ENCODE results near the gene PAAF1. TPM values are rescaled to one million over a fixed set of nuclear protein-coding genes. Genes with fewer than 3 reads are reported as not detected.

The PAAF1 gene, protein sequence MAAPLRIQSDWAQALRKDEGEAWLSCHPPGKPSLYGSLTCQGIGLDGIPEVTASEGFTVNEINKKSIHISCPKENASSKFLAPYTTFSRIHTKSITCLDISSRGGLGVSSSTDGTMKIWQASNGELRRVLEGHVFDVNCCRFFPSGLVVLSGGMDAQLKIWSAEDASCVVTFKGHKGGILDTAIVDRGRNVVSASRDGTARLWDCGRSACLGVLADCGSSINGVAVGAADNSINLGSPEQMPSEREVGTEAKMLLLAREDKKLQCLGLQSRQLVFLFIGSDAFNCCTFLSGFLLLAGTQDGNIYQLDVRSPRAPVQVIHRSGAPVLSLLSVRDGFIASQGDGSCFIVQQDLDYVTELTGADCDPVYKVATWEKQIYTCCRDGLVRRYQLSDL
- total RNA-seq, result 9.7 and 12.7 TPM in 2 replicates

DNA sequence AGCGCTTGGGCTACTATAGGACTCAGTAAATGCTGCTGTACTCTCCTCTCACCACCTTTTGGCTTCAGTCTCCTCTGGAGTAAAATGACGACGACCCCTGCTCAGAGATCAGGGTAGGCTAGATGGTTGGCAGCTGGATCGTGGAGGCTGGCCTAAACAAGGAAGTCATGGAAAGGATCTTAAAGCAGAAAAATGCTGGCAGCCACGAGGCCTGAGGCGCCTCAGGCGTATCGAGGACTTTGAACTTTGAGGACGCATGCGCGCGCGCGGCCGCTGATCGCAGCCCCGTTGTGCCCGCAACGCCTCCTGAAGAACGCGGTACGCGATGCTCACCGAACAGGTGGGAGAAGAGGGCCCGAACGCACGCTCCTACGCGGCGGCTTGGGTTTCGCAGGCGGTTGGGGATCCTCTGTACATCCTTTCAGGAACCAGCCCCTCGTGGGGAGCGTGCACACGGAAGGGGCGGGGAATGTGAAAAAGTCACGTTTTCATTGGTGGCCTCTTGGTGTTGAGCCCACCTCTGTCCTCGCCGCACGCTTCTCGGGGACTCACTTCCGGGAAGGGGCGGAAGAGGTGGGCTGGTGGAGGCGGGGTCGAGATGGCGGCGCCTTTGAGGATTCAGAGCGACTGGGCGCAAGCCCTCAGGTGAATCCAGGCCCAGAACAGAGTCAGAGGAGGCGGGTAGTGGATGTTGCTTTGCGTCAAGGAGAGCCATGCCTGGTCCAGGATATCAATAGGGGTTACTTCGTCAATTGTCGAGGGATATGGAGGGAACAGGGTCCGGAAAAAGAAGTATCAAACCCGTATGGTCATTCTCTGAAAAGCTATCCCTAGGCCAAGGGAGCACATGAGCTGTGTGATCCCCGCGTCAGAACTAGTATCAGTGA lies at the start of gene PAAF1, which contains the start of gene COA4:
PAAF1 (plus strand) TSS at position 576 of the 887 bp plus-strand sequence; CDS start at position 599, 23 bp downstream.
COA4 (minus strand) TSS at position 423 of the 887 bp plus-strand sequence. CDS start 3,468 bp downstream, outside the sequence.
- DNase-seq (ENCODE audit: low read depth, low spot score), result peak; percentile 83

GRCh38 chr11:73830261-73830660 lies 46.5 kb upstream of the PAAF1 start:
- no peak for DNase-seq (ENCODE audit: low read depth, low spot score)

DNA sequence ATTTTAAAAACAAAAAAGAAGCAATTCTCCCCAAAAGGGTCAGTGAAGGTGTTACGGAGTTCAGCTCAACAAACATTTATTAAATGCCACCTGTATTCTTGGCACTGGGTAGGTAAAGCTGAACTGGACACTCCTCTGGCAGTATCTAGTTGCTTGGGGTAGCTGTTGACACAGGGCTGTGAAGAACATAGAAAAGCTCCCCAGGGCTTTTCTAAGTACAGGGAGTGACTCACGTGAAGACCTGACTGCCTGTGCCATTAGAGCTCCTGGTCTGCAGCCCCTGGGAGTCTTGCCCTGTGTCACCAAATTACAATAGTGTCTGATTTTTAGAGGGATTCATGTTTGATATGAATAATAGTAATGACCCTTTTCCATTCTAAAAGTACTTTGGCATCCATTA lies 43.7 kb upstream of the PAAF1 start:
- no peak for DNase-seq (ENCODE audit: low read depth, low spot score)

DNA sequence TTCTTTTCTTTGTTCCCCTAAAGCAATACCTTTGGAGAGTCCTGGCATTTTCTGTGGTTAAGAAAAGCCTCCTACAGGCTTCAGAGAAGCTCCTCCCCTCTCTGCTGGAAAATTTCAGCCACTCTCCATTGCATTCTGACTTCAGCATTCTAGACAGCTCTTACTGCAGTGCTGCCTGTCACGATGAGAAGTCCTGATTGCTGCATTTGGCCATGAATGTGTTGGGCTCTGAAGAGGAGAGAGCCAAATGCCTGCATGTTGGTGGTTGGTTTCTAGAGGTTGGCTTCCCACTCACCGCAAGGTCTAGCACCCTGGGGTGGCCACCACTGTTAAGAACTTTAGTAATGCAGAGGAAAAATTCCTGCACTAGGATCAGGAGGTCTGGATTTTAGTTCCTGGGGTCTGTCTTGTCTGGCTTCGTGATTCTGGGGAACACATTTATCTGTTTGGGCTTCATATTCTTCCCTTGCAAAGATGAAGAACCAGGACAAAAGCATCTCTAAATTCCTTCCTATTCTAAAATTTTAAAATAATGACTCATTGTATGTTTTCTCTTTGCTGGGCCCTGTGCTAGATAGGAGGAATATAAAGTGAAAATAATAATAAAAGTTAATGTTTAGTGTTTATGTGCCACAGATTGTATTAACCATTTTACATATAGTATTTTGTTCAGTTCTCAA lies 38.2 kb upstream of the PAAF1 start:
- DNase-seq (ENCODE audit: low read depth, low spot score), result no peak

DNA sequence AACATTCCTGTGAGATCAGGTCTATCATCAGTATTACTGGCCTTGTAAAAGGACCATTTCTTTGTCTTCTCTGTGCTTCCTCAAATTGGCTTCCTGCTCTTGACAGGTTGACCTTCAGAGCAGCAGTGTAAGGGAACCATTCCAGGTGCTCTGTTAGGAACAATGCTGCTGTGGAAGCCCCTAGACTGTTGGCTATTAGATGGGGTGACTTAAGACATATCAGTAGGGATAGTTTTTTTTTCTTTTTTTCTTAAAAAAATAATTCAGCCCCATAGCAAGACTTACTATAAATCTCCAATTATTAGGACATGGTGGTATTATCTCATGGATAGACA lies 37.7 kb upstream of the PAAF1 start:
- no peak for DNase-seq (ENCODE audit: low read depth, low spot score)

- no peak for DNase-seq (ENCODE audit: low read depth, low spot score)
These were observed 25.6 kb upstream of the PAAF1 start for GRCh38 chr11:73851046-73851764.

DNA sequence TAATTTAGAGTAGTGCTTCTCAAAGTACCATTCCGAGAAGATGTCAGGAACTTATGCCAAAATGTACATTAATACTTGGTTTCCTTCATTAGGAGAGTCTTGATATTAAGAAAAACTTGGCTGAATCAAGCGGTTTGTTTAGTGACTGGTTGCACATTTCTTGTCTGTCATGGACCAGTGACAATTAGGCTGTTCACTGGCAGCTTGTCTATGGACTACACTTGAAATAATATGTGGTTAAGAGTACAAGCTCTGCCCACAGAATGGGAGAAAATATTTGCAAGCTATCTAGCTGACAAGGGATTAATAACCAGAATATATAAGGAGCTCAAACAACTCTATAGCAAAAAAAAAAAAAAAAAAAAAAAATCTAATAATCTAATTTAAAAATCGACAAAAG lies 24.8 kb upstream of the PAAF1 start:
- DNase-seq (ENCODE audit: low read depth, low spot score), result no peak

DNA sequence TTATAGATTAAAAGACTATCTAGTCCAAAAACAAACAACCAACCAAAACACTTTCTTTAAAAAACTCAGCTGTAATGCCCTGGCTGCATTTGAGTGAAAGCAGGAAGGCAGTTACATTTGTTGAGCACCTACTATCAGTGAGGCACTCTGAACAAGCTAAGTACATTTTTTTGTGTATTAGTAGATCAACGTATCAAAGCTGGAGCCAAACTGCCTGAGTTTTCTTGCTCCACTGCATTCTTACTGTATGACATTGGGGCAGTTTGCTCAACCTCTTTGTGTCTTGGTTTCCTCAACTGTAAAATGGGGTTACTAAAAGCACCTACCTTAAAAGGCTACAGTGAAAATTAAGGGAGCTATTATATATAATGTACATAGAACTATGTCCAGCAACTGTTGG lies 22.1 kb upstream of the PAAF1 start:
- no peak for DNase-seq (ENCODE audit: low read depth, low spot score)

- DNase-seq (ENCODE audit: low read depth, low spot score), result no peak
These were observed 20.7 kb upstream of the PAAF1 start for GRCh38 chr11:73856031-73856567.

DNA sequence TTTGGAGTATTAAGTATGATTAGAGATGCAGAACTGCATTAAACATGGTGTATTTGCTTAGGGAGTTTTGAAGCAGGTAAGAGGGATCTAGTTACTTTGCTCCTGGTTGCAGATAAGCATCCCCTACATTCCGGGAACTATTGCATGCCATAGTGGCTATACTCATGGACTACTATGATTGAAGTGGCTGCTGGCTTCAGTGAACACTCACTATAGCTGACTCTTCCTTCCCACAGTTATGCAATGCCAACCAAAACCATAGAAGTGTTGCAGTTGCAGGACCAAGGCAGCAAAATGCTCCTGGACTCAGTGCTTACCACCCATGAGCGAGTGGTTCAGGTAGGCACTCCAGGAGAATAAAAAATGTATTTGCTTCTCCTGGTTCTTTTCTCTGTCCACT lies 17.1 kb upstream of the PAAF1 start:
- no peak for DNase-seq (ENCODE audit: low read depth, low spot score)

- DNase-seq (ENCODE audit: low read depth, low spot score), result no peak
These were observed 16.6 kb upstream of the PAAF1 start for GRCh38 chr11:73860202-73860601.

GRCh38 chr11:73862986-73863385 lies 13.8 kb upstream of the PAAF1 start:
- no peak for DNase-seq (ENCODE audit: low read depth, low spot score)

GRCh38 chr11:73866095-73866579 lies 10.7 kb upstream of the PAAF1 start:
- DNase-seq (ENCODE audit: low read depth, low spot score), result no peak

- peak; percentile 43 for DNase-seq (ENCODE audit: low read depth, low spot score)
These were observed 10.2 kb upstream of the PAAF1 start for GRCh38 chr11:73866586-73866996.

DNA sequence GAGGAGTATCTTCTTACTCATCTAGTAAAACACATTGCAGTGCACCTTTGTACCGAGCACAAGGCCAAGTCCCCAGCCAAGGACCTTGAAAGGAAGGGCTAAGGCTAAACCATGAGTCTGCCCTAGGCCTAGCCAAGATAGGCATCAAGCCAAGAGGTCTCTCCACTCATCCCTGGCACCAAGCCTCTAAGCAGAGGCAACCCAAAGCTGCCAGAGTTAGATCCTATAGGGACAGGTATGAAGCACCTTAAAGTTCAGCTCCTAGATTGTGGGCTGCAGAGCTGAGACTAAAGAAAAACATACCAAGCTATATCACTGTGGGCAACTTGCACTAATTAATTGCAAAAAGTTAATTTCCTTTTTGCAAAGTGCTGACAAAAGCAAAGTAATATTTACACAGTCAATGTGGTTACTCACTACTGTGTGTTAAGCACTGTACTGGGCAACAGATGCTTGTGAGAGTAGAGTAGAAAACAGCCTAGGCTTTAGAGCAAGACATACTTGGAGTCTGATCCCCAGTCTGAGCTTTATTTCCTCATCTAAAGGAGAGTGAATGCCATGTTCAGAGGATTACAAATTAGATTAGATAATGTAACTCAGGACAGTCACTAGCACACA lies 7.4 kb upstream of the PAAF1 start:
- no peak for DNase-seq (ENCODE audit: low read depth, low spot score)

DNA sequence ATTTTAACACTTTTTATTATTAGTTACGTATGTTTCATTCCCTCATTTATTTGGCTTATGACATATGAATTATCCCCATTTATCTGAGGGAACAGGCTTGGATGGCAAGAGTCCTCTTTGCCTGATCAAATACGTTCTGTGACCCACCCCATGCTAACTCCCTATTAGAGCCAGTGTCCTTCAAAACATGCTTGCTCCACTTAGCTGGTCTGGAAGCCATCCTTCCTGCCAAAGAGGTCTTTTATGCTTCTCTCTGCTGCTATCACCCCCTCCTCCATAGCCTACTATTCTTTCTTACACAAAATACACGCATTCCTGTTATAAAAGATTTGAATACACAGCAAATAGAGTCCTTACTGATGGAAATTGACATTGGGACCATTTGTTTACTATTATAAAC lies 6.5 kb upstream of the PAAF1 start:
- DNase-seq (ENCODE audit: low read depth, low spot score), result no peak

DNA sequence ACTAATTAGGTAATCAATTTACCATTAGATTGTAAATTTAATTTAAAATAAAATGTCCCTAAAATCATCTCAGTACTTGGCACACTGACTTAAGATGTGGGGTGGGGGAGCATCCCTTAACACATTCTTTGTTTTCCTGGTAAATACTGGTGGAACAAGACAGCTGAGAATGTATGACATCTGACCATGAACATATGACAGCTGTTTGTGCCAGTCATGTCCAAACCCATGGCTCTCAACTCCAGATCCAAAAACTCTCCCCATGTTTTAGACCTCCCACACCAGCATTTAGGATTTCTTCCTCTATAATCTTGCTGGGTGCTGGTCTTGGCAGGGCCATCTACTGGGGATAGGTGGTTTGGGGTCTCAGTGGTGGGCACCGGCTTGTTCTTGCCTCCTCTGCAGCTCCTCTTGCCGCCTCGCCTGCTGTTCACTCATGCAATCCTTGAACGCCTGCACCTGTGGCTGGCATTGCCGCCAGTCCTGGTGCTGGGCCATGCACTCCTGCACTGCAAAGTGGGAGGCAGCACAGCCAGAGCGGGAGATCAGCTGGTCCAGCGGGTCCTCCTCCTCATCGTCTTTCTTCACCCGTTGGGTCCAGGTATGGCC lies 3.9 kb upstream of the PAAF1 start:
- DNase-seq (ENCODE audit: low read depth, low spot score), result no peak

DNA sequence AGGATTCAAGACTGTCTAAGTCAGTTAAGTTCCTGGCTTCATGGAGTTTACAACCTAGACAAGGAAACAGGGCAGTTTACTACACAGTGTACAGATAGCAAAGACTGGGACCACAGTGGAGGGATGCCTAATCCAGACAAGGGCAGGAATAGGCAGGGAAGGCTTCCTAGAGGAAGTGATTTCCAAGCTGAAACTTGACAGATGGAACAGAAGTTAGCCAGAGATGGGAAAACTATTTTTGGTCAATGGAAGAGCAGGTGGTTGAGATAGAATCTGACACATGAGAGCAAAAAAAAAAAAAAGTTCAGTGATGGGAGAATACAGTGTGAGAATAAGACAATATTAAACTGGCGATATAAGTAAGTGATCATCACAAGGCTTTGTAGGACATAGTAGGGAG lies 1.4 kb upstream of the PAAF1 start:
- no peak for DNase-seq (ENCODE audit: low read depth, low spot score)

DNA sequence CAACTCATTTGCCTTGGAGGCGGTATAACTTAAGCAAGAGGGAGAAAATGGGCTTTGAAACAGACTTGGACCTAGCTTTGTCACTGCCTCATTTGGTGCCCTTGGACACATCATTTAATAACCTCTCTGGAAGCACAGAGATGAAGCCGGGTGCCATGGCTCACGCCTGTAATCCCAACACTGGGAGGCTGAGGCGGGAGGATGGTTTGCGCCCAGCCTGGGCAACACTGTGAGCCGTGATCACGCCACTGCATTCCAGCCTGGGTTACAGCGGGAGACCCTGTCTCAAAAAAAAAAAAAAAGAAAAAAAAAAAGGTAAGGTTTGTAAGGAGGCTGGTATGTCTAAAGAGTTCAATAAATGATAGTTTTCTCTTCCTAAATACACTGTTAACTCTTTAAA lies 959 bp upstream of the PAAF1 start:
- no peak for DNase-seq (ENCODE audit: low read depth, low spot score)

GRCh38 chr11:73878771-73879170 lies 2.0 kb downstream of the PAAF1 start:
- DNase-seq (ENCODE audit: low read depth, low spot score), result no peak
